HG03175 (cell line): ENCODE results near the gene SLC29A3.

Source experiments
- ATAC-seq: cut with Tn5 transposase; IDR thresholded peaks from one replicate; pipeline ENCODE4 v1.9.1; 2021; ENCODE audit warnings: mild to moderate bottlenecking, moderate library complexity; ENCODE audit not compliant: unreplicated experiment

SLC29A3 gene

DNA sequence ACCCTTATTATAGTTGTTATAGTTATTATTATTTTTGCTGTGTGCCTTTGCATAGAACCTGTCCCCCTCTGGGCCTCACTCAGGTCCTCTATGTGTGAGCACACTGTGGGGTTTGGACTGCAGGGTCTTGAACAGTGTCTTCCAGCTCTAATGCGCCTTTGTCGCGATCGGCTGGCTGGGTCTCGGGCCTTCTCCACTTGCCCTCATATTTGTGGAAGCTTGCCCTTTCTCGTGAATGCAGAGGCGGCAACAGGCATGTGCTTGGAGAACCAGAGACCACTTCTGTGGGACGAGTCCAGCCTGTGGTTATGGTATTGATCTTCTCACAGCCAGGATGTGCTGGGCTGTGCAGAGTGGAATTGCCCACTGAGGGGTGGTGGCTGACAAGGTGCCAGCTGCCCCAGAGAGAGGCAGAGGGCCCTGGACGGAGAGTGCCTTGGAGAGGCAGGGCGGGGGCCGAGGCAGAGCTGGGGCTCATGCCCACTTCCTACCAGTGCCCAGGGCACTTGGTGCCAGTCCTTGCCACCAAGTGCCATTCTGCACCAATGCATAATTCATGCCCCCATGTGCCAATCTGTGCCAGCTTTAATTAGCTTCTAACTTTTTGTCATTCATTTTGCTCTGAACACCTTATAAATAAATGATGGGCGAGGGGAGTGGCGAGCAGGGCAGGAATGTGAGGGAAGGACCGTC is 70.9 kb downstream of the SLC29A3 start:
- no peak for ATAC-seq

DNA sequence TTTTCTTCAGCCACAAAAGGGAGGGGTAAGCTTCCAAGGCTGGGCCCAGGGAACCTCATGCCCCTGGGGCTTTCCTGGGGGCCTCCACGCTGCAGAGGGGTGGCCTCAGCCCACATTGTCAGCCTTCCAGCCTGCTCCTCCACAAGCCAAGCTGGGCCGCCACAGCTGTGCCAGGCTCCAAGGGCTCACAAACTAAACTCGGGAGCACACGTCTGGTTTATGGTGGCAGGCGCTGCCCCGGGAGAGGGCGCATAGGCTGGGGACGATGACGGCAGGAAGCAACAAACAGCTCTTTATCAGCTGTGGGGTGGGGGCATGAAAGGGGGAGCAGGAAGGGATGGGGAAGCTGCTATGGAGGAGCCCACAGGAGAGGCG is 71.4 kb downstream of the SLC29A3 start:
- no peak for ATAC-seq

DNA sequence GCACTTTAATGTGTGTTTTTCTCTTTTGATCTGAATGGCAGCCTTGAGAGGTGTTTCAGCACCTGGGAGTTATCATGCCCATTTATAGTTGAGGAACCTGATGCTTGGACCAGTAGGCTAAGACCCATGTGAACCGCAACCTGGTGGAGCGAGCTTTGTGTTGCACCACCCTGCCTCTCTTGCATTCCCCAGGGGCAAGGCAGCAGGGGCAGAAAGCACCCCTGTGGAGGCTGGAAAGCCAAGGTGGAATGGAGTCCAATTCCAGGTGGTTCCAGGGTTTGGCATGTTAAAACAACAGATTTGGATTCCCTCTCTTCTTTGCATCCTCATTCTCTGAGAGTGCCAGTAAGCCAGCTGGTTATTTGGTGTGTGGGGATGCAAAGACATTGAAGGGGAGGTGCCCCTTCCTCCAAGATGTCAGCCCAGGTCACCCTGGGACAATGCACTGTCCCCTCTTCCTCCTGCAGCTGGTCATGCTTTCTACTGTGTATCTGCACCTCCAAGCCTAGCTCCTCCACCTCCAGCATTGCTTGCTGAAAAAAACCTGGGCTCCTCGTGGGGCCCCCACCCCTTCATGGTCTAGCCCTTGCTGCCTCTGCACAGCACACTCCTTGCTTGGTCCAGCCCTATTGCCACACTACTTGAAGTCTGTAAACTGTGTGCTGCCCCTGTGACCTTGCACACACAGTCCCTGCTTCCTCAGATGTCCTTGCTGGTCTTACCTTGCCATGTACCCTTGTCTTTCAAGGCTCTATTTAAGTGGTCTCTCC is 72.0 kb downstream of the SLC29A3 start:
- no peak for ATAC-seq

DNA sequence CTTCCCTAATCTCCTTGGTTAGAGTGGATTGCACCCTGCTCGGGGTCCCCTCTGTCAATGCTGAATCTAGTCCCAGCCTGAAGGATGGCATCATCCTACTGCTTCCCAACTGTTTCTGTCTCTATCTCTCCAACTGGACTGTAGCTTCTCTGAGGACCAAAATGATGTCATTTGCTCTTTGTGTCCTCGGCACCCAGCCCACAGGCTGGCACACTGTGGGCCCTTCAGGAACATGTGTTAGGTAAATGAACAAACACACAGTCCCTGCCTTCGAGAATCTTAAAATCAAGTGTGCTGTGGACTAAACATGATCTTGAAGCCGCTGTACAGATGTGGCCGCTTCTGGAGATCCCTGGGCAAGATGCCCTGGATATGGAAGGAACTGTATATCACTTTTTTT is 72.6 kb downstream of the SLC29A3 start:
- no peak for ATAC-seq

DNA sequence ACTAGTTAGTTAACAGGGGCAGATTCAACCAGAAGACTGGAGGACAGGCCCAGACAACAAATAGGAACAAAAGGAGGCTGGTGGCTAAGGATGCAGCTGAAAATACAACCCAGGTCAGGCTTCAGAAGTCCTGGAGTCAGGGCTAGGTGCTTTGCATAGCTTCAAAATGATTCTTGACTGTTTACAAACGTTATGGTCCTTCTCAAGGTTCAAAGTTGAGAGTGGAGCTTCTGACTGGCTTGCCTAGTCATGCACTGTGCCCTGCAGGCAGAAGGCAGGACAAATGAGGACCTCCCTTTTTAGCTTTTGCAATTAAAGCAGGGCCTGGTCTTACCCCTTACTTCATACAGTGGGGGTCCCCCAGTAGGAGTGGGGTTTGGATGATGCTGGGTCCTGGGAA is 73.2 kb downstream of the SLC29A3 start:
- ATAC-seq = no peak

DNA sequence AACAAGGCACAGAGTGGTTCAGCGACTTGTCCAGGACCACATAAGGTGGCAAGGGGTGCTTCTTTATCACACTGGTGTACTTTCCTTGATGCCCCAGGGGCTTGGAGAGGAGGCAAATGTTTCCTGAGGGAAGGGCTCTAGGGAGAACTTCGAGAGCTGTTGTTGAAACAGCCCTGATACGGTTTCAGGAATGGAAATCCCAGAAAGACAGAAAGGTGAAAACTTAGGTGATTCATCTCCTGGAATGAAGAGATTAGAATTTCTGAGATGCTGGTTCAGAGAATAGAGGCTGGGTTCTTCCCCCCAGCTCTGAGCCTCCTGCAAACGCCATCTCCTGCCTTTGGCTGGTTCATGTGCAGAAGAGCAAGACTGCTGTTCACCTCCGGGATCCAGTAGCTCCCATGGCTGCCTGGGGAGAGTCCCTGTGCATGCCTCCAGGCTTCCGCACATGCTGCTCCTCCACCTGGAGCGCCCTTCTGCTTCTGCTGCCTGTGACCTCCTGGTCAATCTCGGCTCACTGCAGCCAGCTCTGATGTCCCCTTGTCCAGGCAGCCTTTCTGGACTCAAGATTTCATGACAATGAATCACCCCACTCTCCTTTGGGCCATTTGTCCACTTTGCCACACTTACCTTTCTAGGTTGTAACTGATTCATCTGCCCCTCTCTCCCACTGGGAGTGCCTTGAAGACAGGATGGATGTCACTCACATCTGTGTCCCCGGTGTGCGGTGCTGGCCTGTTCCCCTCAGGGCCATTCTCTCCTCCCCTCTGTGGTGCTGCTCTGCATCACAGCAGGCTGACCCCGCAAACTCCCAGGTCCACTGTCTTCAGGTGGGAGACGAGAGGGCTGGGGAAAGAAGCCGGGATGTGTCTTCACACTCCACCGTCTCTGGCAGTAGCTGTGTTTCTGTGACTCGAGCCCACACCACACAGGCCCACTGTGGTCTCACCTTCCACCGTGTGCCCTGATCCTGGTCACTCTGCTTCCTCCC is 74.0 kb downstream of the SLC29A3 start:
- no peak for ATAC-seq

DNA sequence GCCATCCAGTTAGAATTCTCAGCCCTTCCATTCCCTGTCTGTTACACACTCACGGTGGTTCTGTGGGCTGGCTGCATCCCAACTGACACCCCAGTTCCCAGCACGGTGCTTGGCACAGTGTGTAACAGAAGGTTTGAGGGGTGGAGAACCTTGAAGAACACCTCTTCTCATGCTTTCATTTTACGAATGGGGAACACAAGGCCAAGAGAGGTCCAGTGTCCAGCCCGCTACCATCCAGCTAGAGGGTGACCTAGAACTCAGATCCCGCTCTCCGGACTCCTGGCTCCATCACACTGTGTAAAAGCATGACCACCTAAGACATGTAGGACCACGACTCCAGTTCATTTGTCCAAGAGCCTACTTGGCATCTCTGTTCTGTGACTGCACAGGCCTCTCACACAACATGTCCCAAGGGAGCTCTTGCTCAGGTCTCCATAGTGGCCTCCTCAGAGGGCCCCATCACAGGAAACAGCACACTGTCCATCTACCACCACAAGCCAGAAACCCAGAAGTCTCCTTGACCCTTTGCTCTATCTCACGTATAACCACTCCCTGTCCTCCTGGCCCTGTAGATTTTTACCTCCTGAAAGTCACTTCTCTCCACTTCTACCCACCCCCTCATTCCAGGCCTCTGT is 74.9 kb downstream of the SLC29A3 start:
- no peak for ATAC-seq

DNA sequence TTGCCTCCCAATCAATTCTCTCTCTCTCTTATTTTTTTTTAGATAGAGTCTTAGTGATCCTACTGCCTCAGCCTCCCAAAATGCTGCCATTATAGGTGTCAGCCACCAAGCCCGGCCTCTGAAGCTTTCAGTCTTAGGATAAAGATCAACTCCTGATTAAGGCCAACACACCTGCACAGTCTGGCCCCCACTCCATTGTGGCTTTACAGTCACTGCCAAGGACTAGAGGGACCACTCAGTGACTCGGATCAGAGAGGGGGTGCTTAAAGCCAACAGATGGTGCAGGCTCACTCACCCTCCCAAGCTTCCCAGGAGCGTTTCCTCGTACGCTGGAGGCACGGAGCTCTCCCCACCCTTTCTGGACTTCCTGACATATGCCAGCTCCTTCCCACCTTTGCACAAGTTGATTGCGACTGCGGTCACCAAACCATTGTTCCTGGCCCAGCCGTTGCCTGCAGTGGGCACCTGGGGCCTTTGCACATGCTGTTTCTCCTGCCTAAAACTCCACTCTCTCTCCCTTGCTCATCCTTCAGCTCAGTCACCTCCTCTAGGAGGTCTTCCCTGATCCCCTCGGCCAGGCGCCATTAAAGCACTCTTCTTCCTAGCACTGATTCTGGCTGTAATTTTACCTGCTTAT is 76.0 kb downstream of the SLC29A3 start:
- ATAC-seq = no peak

DNA sequence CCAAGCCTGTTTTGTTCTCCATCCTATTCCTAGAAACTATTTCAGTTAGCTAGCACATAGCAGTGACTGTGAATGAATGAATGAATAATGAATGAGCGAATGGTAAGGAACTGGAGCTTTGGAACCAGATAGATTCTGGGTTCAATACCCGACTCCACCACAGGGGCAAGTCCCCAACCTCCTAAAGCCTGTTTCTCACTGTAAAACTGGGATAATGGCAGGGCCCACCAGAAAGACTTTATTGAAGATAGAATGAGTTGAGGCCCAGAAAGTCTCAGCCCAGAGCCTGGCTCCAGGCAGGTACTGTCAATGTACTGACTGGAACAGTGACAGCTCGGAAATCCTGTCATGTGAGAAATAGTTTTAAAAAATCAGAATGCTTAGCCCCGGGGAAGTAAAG is 76.6 kb downstream of the SLC29A3 start:
- ATAC-seq = no peak

DNA sequence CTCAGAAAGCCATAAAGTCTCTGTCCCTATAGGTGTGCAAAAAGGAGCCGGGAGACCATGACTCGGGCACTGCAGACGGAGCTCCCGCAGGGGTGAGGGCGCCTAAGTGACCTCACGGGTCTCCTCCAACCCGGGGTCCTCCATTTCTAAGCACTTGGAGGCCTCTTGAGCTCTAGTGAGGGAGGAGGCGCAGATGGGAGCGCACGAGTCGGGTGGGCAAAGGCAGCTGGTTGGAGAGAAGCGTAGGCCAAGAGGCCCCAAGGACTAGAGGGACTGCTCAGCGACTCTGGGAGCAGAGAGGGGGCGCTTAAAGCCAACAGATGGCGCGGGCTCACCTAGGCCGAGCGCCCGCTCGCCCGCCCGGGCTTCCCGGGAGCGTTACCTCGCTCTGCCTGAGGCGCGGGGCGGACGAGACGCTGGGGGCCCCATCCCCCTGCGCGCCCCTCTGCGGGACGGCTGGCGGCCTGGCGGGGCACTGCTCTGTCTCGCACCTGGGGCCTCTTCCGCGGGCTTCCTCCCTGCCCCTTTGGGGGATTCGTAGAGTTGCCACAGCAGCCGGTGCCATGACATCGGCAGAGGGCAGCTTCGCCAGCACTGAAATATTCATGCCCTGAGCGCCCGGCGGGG is 77.1 kb downstream of the SLC29A3 start:
- no peak for ATAC-seq

DNA sequence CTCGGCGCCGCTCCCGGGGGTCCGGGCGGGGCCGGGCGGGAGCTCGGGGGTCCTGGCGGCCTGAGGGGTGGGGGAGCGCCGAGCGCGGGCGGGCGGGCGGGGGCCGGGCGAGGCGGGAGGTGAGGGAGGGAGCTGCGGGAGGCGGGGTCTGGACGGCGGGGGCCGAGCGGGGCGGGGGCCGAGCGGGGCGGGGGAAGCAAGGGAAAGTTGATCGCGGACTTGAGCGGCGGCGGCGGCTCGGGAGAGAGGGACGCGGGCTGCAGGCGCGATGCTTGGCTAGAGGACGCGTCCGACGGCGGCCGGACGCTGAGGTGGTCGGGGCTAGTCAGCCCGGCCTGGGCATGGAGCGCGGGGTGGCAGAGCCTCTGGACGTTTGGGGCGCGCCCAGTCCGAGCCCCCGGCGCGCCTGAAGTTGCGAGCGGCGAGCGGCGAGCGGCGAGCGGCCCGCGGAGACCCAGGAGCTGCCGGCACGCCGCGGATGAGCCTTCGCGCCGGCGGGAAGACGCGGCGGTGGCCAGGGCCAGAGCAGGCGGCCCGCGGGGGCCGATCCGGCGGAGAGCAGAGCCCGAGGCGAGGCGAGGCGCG is 77.7 kb downstream of the SLC29A3 start, which contains the start of gene CDH23:
Gene CDH23 (plus strand): TSS at position 210 of the 585 bp plus-strand sequence. CDS start 42,912 bp downstream, outside the sequence.
- no peak for ATAC-seq

DNA sequence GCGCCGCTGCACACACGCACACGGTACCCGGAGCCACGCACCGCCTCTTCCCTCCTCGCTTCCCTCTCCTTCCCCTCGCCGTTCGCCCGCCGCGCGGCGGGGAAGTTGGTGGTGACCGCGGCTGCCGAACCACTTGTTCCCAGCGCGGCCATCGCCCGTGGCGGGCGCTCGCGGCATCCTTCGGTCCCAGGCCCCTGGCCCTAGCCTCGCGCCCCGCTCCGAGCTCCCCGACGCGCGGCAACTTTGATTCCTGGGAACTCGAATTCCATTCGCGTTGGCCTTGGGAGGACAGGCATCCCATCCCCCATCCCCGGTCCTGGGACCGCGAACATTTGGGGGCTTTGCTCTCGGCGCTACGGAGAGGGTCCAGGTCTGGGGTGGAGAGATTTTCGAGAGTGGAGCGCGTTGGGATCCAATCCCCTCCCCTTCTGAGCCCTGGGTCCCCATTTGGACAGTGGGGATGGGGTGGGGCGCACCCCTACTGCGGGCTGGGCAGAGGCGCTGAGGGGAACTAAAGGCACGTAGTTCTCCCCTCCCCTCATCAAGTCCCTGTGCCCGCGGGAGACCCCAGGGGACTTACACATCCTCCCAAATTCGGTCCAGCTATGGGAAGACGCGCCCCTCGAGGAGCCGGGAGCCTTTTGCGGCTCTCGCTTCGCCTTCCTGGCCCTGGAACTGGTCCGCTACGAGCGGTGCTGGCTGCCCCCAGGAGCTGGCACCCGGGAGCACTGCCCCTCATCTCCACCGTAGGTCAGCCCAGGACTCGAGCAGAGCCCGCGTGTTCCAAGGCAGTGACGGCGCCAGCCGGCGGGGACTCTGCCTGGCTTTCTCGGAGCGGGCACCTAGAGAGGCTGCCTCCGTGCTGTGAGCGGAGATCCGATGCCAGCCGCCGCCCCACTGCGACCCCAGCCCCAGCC is 78.5 kb downstream of the SLC29A3 start:
- no peak for ATAC-seq

DNA sequence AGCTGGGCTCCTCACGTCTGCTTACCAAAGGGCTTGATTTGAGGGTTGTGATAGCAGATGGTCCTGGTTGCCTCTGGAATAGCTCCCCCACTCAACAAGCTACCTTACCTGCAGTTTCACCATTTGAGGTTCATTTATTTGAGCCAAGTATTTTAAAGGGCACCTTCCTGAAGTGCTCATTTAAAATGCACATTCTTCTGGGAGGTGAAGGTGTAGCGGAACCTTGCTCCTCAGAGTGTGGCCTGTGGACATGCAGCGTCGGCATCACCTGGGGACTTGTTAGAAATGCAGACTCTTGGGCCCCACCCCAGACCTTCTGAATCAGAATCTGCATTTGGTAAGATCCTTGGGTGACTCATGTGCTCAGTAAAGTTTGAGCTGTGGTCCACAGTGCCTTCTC is 79.9 kb downstream of the SLC29A3 start:
- no peak for ATAC-seq

DNA sequence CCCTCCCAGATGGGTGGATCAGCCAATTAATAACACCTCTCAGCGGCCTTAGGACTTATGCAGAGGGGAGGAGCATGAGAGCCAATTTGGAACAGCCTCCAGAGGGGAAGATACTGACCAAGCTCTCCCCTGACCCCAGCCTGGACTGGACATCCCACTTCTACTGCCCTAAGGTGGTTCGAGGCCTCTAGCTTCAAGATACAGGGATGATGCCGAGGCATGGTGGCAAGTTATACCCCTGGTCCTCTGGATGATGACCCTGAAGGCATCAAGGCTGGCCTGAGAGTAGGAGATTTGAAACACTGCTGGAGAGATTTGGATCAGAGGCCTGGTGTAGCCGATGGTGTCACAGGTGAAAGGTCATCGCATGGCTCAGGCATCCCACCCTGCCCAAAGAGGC is 80.9 kb downstream of the SLC29A3 start:
- no peak for ATAC-seq

DNA sequence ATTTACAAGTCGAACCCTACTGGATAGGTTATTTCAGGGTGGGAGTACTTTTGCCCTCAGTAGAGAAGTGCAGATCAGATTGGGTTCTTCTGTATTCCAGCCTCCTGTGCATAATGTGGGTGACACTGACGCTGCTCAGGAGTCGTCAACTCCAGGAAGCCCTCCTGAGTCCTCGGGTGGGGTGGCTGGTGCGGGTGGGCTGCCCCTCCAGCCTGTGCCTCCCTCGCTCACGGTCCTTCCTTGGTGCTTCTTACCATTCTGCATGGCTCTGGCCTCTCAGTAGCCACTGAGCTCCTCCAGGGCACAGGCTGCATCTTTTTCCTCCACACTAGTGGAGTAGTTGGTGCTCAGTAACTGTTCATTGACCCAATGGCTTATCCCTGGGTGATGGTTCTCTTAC is 82.0 kb downstream of the SLC29A3 start:
- no peak for ATAC-seq

DNA sequence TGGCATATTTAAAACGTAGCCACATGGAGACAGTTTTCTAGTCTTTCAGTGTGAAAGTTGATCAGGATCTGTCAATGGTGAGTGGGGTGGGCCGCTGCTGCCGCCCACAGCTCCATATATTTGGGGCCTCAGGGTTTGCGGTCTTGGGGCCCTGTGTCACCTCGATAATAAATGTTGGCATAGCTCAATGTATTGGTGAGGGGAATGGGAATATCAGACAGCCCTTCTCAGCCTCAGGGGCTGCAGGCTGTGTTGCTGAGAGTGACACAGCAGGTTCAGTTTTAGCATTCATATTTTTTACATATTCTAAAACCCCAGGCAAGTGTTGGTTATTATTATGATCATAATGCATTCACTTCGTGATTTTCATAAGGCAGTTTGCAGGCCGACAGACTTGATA is 82.9 kb downstream of the SLC29A3 start:
- ATAC-seq = no peak

DNA sequence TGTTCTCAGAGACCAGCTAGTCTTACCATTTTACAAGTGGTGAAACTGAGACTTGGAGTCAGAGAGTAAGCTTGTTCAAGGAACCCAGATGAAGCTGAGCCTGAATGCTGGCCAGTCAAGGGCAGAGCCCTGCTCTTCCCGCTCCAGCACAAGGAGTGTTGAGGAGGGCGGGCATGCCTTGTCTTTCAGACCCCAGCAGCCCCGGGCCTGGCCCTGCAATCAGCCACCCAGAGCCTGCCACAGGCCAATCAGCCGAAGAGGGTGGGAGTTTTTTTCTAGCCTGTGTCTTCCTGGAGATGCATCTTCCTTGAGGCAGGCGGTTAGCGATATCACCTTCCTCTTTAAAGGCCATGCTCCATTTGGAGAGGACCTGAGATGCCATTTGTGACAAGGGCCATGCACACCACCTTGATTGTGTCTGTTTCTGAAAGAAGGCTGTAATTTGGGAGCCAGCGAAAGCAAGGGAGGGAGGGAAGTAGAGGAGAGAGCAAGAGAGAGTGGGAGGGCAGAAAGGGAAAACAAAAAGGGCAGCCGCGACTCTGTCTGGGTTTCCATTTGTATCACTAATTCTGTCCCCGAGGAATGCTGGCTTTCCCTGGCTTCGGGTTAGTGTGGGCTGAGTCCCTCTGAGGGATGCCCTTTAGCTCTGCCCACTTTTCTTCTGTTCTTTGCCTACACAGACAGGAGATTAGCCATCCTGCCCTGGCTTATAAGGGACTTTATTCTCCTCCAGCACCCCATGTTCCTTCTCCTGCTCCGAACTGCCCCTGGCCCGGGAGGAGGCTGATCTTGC is 85.6 kb downstream of the SLC29A3 start:
- ATAC-seq = no peak

DNA sequence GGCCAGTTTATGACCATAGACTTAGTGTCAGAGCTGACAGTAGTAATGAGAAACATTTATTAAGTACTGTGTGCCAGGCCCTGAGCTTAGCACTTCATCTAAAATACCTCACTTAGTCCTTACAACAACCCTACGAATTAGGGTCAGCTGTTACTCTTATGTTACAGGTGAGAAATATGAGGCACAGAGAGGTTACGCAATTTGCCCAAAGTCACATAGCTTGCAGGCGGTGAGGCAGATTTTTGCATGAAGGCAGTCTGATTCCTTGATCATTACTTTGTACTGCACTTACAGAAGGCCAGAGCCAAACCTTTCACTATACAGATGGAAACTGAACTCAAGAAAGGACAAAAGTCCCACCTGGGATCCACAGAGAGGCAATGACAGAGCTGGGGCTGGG is 87.8 kb downstream of the SLC29A3 start:
- no peak for ATAC-seq
